Endothelial cell of umbilical vein (primary cell): Measurements from ENCODE around the gene ANKS1B. TPM values are rescaled to one million over a fixed set of nuclear protein-coding genes. Genes with fewer than 3 reads are reported as not detected.

Experiments used
- BruUV-seq: library from RNA; stranded (reverse); fragments of 400-500 nt; replicated peaks from 2 replicates; lab custom pipeline; 2021; lab: Mats Ljungman, UMichigan
- CTCF ChIA-PET: fragments of 300-600, 350-600 bp; sonication (Branson Sonifier 250); formaldehyde crosslinking; loops from one replicate; lab custom pipeline; 2021; ENCODE audit warnings: antibody characterized with exemption, inconsistent platforms; lab: Charles Lee
- POLR2A ChIA-PET: fragments of 300-600, 350-600 bp; sonication (Branson Sonifier 250); formaldehyde crosslinking; loops from one replicate; lab custom pipeline; 2021; ENCODE audit warnings: antibody characterized with exemption, inconsistent platforms; lab: Charles Lee
- DNase-seq: peaks from one replicate; pipeline ENCODE4 v3.0.0-alpha.2; 2011; ENCODE audit warnings: low read depth, low spot score
- FAIRE-seq: peaks from 2 replicates; lab custom pipeline; 2011; peaks lifted over from hg19 to GRCh38; lab: Jason Lieb, UNC
- H2AFZ ChIP-seq: 2 replicates; pipeline ENCODE4 v1.6.0; 2012; ENCODE audit warnings: low read depth, low read length, control low read depth, inconsistent platforms
- H3K27ac ChIP-seq: 2 replicates; pipeline ENCODE4 v1.5.1; 2011; ENCODE audit warnings: low read depth, mild to moderate bottlenecking, control low read depth, low read length, moderate library complexity; ENCODE audit not compliant: insufficient read depth
- H3K27me3 ChIP-seq, 2 experiments: 2 replicates each; pipeline versions ENCODE4 v1.6.0 to v1.6.1; 2011; ENCODE audit warnings: low read length in 2 of 2, mixed read lengths in 1 of 2; ENCODE audit not compliant: control insufficient read depth in 2 of 2, insufficient read depth in 2 of 2
- H3K36me3 ChIP-seq, 2 experiments: 2 replicates in 1 of 2; 3 replicates in 1 of 2; pipeline ENCODE4 v1.5.1; 2011; ENCODE audit warnings: low read length in 2 of 2, mild to moderate bottlenecking in 1 of 2, moderate library complexity in 1 of 2; ENCODE audit not compliant: control insufficient read depth in 2 of 2, insufficient read depth in 2 of 2; ENCODE audit errors: extremely low read depth in 1 of 2
- H3K4me1 ChIP-seq: 3 replicates; pipeline ENCODE4 v1.5.1; 2011; ENCODE audit warnings: mild to moderate bottlenecking, low read length; ENCODE audit not compliant: control insufficient read depth, insufficient read depth; ENCODE audit errors: extremely low read depth
- H3K4me2 ChIP-seq: 2 replicates; pipeline ENCODE4 v1.6.1; 2011; ENCODE audit warnings: low read length, control low read depth, mixed read lengths; ENCODE audit not compliant: insufficient read depth
- H3K4me3 ChIP-seq, 3 experiments: fragments of 200-600 bp in 1 of 3; sonication (generic), shearing (Covaris generic) in 1 of 3; replicated peaks in 1 of 3; 2 replicates each; pipeline ENCODE4 v1.5.1; 2011 to 2016; ENCODE audit warnings: control low read depth in 3 of 3, low read length in 3 of 3, mild to moderate bottlenecking in 2 of 3, inconsistent platforms in 1 of 3, low read depth in 1 of 3, moderate library complexity in 1 of 3; ENCODE audit not compliant: insufficient read depth in 1 of 3
- H3K79me2 ChIP-seq: 2 replicates; pipeline ENCODE4 v1.6.0; 2012; ENCODE audit warnings: low read length, inconsistent platforms; ENCODE audit not compliant: control insufficient read depth, insufficient read depth
- H3K9ac ChIP-seq: replicated peaks from 2 replicates; pipeline ENCODE3; 2011; ENCODE audit warnings: low read length, control low read depth; ENCODE audit not compliant: insufficient read depth; ENCODE audit errors: extremely low read depth
- H3K9me1 ChIP-seq: replicated peaks from 3 replicates; pipeline ENCODE4 v1.6.0; 2011; ENCODE audit warnings: mild to moderate bottlenecking, low read length; ENCODE audit not compliant: control insufficient read depth, insufficient read depth; ENCODE audit errors: extremely low read depth
- H3K9me3 ChIP-seq: replicated peaks from 2 replicates; pipeline ENCODE4 v1.5.1; 2012; ENCODE audit warnings: low read length, inconsistent platforms; ENCODE audit not compliant: control insufficient read depth, insufficient read depth
- H4K20me1 ChIP-seq: replicated peaks from 2 replicates; pipeline ENCODE3; 2011; ENCODE audit warnings: mild to moderate bottlenecking, low read length; ENCODE audit not compliant: control insufficient read depth, insufficient read depth; ENCODE audit errors: extremely low read depth
- CTCF ChIP-seq, 2 donors: IDR thresholded peaks; 1 replicate in 1 of 2; 2 replicates in 1 of 2; pipeline ENCODE4 v1.5.1; 2011; ENCODE audit warnings: low read length in 2 of 2, mild to moderate bottlenecking in 2 of 2, moderate library complexity in 2 of 2, control low read depth in 1 of 2, inconsistent platforms in 1 of 2, low read depth in 1 of 2; ENCODE audit not compliant: insufficient read depth in 1 of 2; ENCODE audit errors: extremely low read depth in 1 of 2
- EZH2 ChIP-seq: IDR thresholded peaks from 2 replicates; pipeline ENCODE4 v1.6.1; 2012; ENCODE audit warnings: borderline replicate concordance, low read depth, mild to moderate bottlenecking, moderate library complexity, low read length, inconsistent platforms; ENCODE audit not compliant: severe bottlenecking
- FOS ChIP-seq: IDR thresholded peaks from 2 replicates; pipeline ENCODE4 v1.6.1; 2011; ENCODE audit warnings: mild to moderate bottlenecking, low read length, moderate library complexity, borderline replicate concordance; ENCODE audit not compliant: insufficient read depth
- GATA2 ChIP-seq: IDR thresholded peaks from 2 replicates; pipeline ENCODE4 v1.7.0; 2011; ENCODE audit warnings: low read depth, mild to moderate bottlenecking, moderate library complexity, mixed read lengths, low read length; ENCODE audit not compliant: insufficient read length, insufficient read depth
- JUN ChIP-seq: IDR thresholded peaks from 2 replicates; pipeline ENCODE4 v1.6.1; 2011; ENCODE audit warnings: borderline replicate concordance, low read depth; ENCODE audit not compliant: insufficient read length, insufficient read depth
- MAX ChIP-seq: IDR thresholded peaks from 2 replicates; pipeline ENCODE4 v1.6.1; 2011; ENCODE audit not compliant: insufficient read depth, insufficient read length
- MYC ChIP-seq: IDR thresholded peaks from one replicate; pipeline ENCODE4 v1.6.1; 2011; ENCODE audit warnings: mild to moderate bottlenecking, low read depth, low read length
- POLR2A ChIP-seq: IDR thresholded peaks from 2 replicates; pipeline ENCODE4 v1.6.1; 2012; ENCODE audit warnings: low read depth, mild to moderate bottlenecking, control low read depth, low read length
- POLR2AphosphoS5 ChIP-seq: IDR thresholded peaks from 2 replicates; pipeline ENCODE4 v1.6.1; 2012; ENCODE audit warnings: low read depth, mild to moderate bottlenecking, control low read depth, low read length, moderate library complexity; ENCODE audit not compliant: insufficient read depth
- dilution Hi-C: fragments of 300-500 bp; cut with MboI; formaldehyde crosslinking; loops from one replicate; pipeline ENCODE4 v1.15.0; 2019; ENCODE audit warnings: low sequenced_read_pairs; ENCODE audit not compliant: extremely low pct_ligation_motif_present
- intact Hi-C: fragments of 100-400 bp; cut with micrococcal nuclease; formaldehyde crosslinking; loops from one replicate; pipeline ENCODE4 v1.10.0; 2022
- polyA plus RNA-seq, 4 experiments: library from polyadenylated mRNA; depleted of rRNA in 3 of 4; stranded (reverse) in 3 of 4; unstranded in 1 of 4; fragments of >200 nt; gene quantifications; 2 replicates each; pipeline versions ENCODE4 v1.2.1 to v1.2.3, GENCODE V29; 2011 to 2012; ENCODE audit warnings: missing spikeins in 1 of 4
- total RNA-seq: library from RNA; stranded (reverse); gene quantifications from 2 replicates; pipeline ENCODE4 v1.2.3, GENCODE V29; 2021

The ANKS1B gene
- total and polyA plus RNA-seq, 2 donors (not counting 3 experiments of a cell fraction or from before 2014, with no cell fraction given): 0.15 to 0.38 TPM

DNA sequence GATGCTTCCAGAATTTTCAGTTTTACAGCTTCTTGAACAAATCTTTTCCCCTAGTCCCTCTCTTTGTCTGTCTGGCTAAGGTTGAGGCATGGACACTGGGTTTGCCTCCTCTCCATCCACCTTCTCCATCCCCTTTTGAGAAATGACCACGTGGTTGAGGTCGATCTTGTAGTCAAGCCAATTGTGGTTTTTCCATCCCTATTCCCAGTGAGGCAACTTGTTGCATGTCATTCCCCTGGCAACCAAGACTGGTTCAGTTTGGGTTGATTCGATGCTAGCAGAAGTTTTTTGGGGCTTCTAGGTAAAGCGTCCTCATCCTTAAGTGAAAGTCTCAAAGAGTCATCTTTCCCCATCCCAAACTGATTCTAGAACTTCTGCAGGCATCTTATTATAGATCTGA, 1038.9 kb downstream of the ANKS1B start:
- Histone ChIP-seq H3K9me1 (no peaks in the 10 kb centered on the region), H3K4me2 (no peak overlapping the region), H3K4me3 (no peak overlapping the region), H3K9me3 (no peaks in the 10 kb centered on the region), H3K27me3 (no peaks in the 10 kb centered on the region), H2AFZ (no peak overlapping the region), H3K36me3 (no peaks in the 10 kb centered on the region), H3K79me2 (no peaks in the 10 kb centered on the region), H3K9ac (no peak overlapping the region), H4K20me1 (no peaks in the 10 kb centered on the region), H3K4me1 (no peaks in the 10 kb centered on the region), H3K27ac (no peak overlapping the region)
- no TSS peak for BruUV-seq
- ChIA-PET POLR2A (no interaction called here), CTCF (no interaction called here)
- no peak for TF ChIP-seq MYC
- no peak for TF ChIP-seq CTCF (IDR thresholded peaks at IDR 0.05; ENCODE audit: extremely low read depth in 1 of 2, insufficient read depth in 1 of 2, low read depth in 1 of 2, low read length in 2 of 2)
- TF ChIP-seq POLR2AphosphoS5: no peak
- TF ChIP-seq POLR2A: no peak
- no peak for TF ChIP-seq FOS
- TF ChIP-seq JUN: no peak
- TF ChIP-seq EZH2: no peak
- no peak for TF ChIP-seq GATA2
- TF ChIP-seq MAX: no peak
- no peak for DNase-seq
- dilution Hi-C loops: no loop called here
- FAIRE-seq: no peak
- intact Hi-C loops: no loop called here
